ENCODE data around the gene ZNF467. TPM values are rescaled to one million over a fixed set of nuclear protein-coding genes. Genes with fewer than 3 reads are reported as not detected.

Gene ZNF467
- total and polyA plus RNA-seq, 2 of the 8 experiments (the other 6 are each of a cell fraction or from before 2014, with no cell fraction given), result 0.50 to 0.51 TPM

DNA sequence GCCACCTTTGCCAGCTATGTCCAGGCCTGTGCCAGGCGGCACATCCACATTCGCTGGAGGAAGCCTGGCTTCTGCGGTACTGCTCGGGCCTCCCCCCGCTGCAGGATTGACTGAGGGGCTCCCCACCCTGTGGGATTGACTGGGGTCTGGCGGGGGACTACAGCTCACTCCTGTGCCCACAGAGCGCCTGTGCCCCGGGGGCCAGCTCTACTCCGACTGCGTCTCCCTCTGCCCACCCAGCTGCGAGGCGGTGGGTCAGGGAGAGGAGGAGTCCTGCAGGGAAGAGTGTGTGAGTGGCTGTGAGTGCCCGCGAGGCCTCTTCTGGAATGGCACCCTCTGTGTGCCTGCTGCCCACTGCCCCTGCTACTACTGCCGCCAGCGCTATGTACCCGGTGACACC is 6.7 kb upstream of the ZNF467 start:
- WGBS, 2 experiments (ENCODE audit: extremely low coverage in 1 of 2, insufficient coverage in 1 of 2, insufficient read length in 1 of 2, insufficient replicate concordance in 2 of 2, low coverage in 1 of 2, low lambda C conversion rate in 2 of 2, missing lambda C conversion rate in 1 of 2), result 84% methylated on average over 15 of the region's 17 CpGs; no CpG with 5 or more reads in 1 of the 2 experiments
- POLR2A ChIA-PET (ENCODE audit: partially characterized antibody), result no interaction called here
- no peak for TF ChIP-seq TCF12 (IDR thresholded peaks at IDR 0.05; ENCODE audit: low read depth, low read length)
- TF ChIP-seq JUND (IDR thresholded peaks at IDR 0.05; ENCODE audit: low read length), result no peak
- no peak for TF ChIP-seq HDAC6 (IDR thresholded peaks at IDR 0.05; ENCODE audit: low read depth, low read length)
- TF ChIP-seq, protein P1, sequence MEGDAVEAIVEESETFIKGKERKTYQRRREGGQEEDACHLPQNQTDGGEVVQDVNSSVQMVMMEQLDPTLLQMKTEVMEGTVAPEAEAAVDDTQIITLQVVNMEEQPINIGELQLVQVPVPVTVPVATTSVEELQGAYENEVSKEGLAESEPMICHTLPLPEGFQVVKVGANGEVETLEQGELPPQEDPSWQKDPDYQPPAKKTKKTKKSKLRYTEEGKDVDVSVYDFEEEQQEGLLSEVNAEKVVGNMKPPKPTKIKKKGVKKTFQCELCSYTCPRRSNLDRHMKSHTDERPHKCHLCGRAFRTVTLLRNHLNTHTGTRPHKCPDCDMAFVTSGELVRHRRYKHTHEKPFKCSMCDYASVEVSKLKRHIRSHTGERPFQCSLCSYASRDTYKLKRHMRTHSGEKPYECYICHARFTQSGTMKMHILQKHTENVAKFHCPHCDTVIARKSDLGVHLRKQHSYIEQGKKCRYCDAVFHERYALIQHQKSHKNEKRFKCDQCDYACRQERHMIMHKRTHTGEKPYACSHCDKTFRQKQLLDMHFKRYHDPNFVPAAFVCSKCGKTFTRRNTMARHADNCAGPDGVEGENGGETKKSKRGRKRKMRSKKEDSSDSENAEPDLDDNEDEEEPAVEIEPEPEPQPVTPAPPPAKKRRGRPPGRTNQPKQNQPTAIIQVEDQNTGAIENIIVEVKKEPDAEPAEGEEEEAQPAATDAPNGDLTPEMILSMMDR (IDR thresholded peaks at IDR 0.05; ENCODE audit: control extremely low read depth in 1 of 3, insufficient read depth in 1 of 3, low read depth in 1 of 3, low read length in 3 of 3), result no peak
- no peak for TF ChIP-seq EZH2 (IDR thresholded peaks at IDR 0.05; ENCODE audit: low read depth, low read length, severe bottlenecking)
- no peak for TF ChIP-seq SP2 (IDR thresholded peaks at IDR 0.05; ENCODE audit: low read length)
- TF ChIP-seq SIN3A (conservative IDR thresholded peaks at IDR 0.05 in 1 of 2, IDR thresholded peaks at IDR 0.05 in 1 of 2; ENCODE audit: low read depth in 1 of 2, low read length in 2 of 2), result no peak
- TF ChIP-seq RBBP5 (IDR thresholded peaks at IDR 0.05; ENCODE audit: borderline replicate concordance, low read depth, low read length), result no peak
- no peak for TF ChIP-seq ASH2L (IDR thresholded peaks at IDR 0.05; ENCODE audit: low read length)
- TF ChIP-seq, protein P2, sequence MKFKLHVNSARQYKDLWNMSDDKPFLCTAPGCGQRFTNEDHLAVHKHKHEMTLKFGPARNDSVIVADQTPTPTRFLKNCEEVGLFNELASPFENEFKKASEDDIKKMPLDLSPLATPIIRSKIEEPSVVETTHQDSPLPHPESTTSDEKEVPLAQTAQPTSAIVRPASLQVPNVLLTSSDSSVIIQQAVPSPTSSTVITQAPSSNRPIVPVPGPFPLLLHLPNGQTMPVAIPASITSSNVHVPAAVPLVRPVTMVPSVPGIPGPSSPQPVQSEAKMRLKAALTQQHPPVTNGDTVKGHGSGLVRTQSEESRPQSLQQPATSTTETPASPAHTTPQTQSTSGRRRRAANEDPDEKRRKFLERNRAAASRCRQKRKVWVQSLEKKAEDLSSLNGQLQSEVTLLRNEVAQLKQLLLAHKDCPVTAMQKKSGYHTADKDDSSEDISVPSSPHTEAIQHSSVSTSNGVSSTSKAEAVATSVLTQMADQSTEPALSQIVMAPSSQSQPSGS (IDR thresholded peaks at IDR 0.05; ENCODE audit: low read length), result no peak

More for the DNA sequence above, 6.7 kb upstream of the ZNF467 start:
- Histone ChIP-seq H3K9me3 (ENCODE audit: insufficient read depth in 2 of 2, low read depth in 1 of 2, low read length in 1 of 2) (no peaks in the 10 kb centered on the region), H2BK5ac (ENCODE audit: low read depth, low read length) (no peak overlapping the region), H3K27me3 (replicated peaks in 1 of 4; ENCODE audit: control insufficient read depth in 3 of 4, extremely low read depth in 1 of 4, insufficient read depth in 3 of 4, low read length in 3 of 4) (peaks cover under 1 to 12% (median 10%) of the 10 kb centered on the region in 4 experiments), H3K4me1 (replicated peaks in 1 of 4; ENCODE audit: control insufficient read depth in 3 of 4, insufficient read depth in 4 of 4, low read length in 3 of 4) (peaks cover 0 to 15% (median 6%) of the 10 kb centered on the region in 4 experiments; a peak in 6 of 7 replicates), H3K56ac (replicated peaks; ENCODE audit: insufficient read length, low read depth, low read length) (no peak overlapping the region), H3K14ac (ENCODE audit: insufficient read length) (no peak overlapping the region), H3K36me3 (ENCODE audit: control insufficient read depth in 2 of 4, insufficient read depth in 4 of 4, low read length in 3 of 4) (no peaks in the 10 kb centered on the region), H4K91ac (replicated peaks; ENCODE audit: insufficient read length, low read length) (no peak overlapping the region), H4K5ac (ENCODE audit: insufficient read length, low read depth, low read length) (no peak overlapping the region), H3K4ac (replicated peaks; ENCODE audit: insufficient read length, low read depth, low read length) (no peak overlapping the region), H3K18ac (ENCODE audit: extremely low read depth, low read length) (no peak overlapping the region), H4K8ac (ENCODE audit: extremely low read depth, insufficient read depth, low read length) (no peak overlapping the region), H3K9ac (replicated peaks in 1 of 4; ENCODE audit: extremely low read depth in 1 of 4, low read depth in 3 of 4, low read length in 3 of 4) (no peak overlapping the region), H3K79me2 (ENCODE audit: control insufficient read depth in 1 of 2, insufficient read depth in 2 of 2, low read length in 2 of 2) (no peaks in the 10 kb centered on the region), H2AFZ (ENCODE audit: low read length) (no peak overlapping the region), H2BK12ac (ENCODE audit: low read depth, low read length) (no peak overlapping the region), H2AK5ac (ENCODE audit: low read depth, low read length) (no peak overlapping the region), H2BK15ac (ENCODE audit: low read length) (no peak overlapping the region), H3K27ac (ENCODE audit: low read depth, low read length) (no peak overlapping the region), H3K4me3 (ENCODE audit: extremely low read depth in 1 of 4, insufficient read depth in 2 of 4, low read depth in 3 of 4, low read length in 4 of 4) (no peak overlapping the region), H3K23me2 (ENCODE audit: low read depth, low read length) (no peaks in the 10 kb centered on the region), H3K79me1 (ENCODE audit: low read depth, low read length) (no peaks in the 10 kb centered on the region), H2BK20ac (ENCODE audit: low read length) (0 out of 2 replicates have a peak overlapping the region, but pooled peaks have one; percentile 32), H2BK120ac (replicated peaks; ENCODE audit: low read depth, low read length) (no peak overlapping the region), H3K23ac (ENCODE audit: insufficient read length) (no peak overlapping the region), H3K4me2 (ENCODE audit: insufficient read depth in 1 of 2, low read depth in 2 of 2, low read length in 2 of 2) (no peak overlapping the region), H4K20me1 (replicated peaks in 1 of 2; ENCODE audit: control insufficient read depth in 1 of 2, insufficient read depth in 2 of 2, low read length in 2 of 2) (no peaks in the 10 kb centered on the region)
- CTCF ChIA-PET (ENCODE audit: partially characterized antibody), result interaction anchor here (0.5 to 12.9 kb wide), 7 partner anchors 9 to 154 kb away, joined by 3 to 115 read pairs (median 4); no protein-coding TSS in a partner anchor
- DNase-seq (ENCODE audit: low read depth in 1 of 2, low spot score in 2 of 2), result no peak
- FAIRE-seq, result no peak

All from H1 (cell line).